LoVo (cell line): ENCODE results near the gene TCF7L2.

Experiments used
- DNase-seq: peaks from one replicate; pipeline ENCODE4 v3.0.0-alpha.2; 2016; ENCODE audit warnings: low spot score

TCF7L2 gene

GRCh38 chr10:113023017-113023416 lies 73.0 kb downstream of the TCF7L2 start:
- no peak for DNase-seq

- no peak for DNase-seq
Measured at GRCh38 chr10:113024930-113025329, 74.9 kb downstream of the TCF7L2 start.

GRCh38 chr10:113025487-113025886 lies 75.4 kb downstream of the TCF7L2 start:
- DNase-seq, result no peak

- DNase-seq, result no peak
Measured at GRCh38 chr10:113026679-113027078, 76.6 kb downstream of the TCF7L2 start.

- no peak for DNase-seq
Measured at GRCh38 chr10:113027230-113027573, 77.2 kb downstream of the TCF7L2 start.

DNA sequence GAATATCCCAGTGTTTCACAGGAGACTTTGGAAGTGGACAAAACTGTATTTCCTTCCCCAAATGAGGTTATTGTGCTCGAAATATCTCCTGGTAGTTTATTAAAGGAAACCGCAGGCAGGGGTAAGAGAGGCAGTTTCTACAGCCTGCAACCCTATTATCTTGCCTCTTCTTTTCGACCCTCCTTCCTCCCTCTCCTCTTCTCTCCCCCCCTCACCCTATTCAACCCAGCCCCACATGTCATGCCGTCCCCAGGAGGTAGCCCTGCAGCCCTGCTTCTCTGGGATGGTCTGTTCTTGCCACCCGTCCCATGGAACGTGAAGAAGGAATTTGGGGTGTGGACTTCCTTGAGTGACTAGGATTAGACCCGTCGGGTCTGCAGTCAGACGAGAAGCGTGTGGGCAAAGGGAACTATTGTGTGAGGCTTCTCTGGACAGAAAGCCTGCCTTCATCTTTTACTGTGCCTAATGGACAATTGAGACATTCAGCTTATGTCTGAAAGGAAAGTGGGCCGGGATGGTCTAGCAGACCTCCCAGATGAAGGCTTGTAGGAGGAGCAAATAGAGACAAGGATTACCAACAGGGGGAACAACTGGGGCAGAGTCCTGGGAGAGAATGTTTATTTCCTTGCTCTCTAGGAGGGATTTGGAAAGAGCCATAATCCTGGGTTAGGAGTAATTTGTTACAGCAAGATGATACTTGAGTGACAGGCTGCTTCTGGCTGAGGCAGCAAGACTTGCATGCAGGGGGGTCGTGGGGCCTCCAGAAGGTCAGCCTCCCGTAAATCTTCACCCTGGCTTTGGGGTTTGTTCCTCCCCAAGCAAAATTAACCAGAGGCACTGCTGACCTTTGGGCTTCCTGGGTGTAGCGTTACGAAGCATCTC lies 77.8 kb downstream of the TCF7L2 start:
- no peak for DNase-seq

DNA sequence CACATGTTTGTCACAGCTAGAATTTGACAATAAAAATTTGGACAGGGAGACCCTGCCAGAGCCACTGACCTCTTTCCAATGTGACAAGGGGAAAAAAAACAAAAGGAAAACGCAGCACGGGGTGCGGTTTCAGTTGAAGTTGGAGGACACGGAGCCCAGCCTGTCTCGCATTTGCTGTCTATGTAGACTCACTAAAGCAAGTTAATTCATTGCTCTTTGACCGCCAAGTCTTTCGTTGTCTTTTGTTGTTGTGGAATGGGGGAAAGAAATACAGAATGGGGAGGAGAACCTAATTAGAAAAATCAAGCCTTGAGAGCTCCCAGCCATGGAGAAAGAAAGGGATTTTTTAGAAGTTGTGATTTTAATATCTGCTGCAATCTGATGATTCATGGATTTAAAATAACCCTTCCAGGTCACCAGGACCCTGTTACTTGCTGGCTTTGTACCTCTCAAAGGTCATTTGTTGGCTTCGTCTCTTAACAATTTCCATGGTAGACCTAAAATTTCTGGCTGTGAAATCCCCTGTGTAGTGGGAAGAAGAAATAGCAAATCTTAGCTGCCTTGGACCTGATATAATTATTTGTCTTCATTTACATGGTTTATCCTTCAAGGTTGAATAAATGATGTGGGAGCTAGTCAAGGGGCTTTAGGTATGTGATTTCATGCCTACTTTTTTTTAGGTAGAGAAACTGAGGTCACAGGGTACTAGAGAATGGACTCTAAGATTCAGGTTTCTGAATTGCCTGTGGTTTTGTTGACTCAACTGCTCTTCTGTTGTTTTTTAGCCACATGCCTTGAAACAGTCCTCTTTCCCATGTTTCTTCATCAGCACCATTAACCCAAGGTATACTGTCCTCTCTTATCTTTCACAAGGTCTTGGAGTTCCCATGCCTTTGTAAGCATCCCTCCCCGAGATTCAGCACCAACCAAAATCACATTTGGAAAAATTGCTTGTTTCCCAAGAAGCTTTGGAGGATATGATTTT lies 78.7 kb downstream of the TCF7L2 start:
- DNase-seq, result no peak

- peak; percentile 17 for DNase-seq
Measured at GRCh38 chr10:113030453-113030852, 80.4 kb downstream of the TCF7L2 start.

GRCh38 chr10:113031147-113031546 lies 81.1 kb downstream of the TCF7L2 start:
- no peak for DNase-seq

GRCh38 chr10:113033991-113034390 lies 83.9 kb downstream of the TCF7L2 start:
- DNase-seq, result no peak

- no peak for DNase-seq
Measured at GRCh38 chr10:113035732-113036312, 85.8 kb downstream of the TCF7L2 start.

GRCh38 chr10:113036619-113037018 lies 86.6 kb downstream of the TCF7L2 start:
- no peak for DNase-seq

DNA sequence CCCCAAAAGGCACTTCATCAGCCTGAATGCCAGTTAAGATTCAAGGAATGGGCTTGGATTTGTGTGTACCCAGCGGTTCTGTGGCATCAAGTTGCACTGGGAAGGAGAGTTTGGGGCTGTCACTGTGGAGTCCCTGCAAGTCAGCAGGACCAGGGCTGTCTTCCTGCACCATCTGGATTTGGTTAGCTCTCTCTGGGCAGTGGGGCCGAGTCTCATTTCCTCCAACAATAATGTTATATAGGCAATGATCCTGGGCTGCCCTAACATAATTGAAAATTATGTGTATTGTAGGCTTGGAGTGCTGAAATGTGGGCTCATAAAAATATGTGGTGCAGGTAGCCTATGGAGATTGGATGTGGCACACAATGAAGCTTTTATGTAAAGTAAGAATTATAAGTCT lies 87.2 kb downstream of the TCF7L2 start:
- DNase-seq, result no peak

GRCh38 chr10:113038183-113038582 lies 88.1 kb downstream of the TCF7L2 start:
- no peak for DNase-seq

DNA sequence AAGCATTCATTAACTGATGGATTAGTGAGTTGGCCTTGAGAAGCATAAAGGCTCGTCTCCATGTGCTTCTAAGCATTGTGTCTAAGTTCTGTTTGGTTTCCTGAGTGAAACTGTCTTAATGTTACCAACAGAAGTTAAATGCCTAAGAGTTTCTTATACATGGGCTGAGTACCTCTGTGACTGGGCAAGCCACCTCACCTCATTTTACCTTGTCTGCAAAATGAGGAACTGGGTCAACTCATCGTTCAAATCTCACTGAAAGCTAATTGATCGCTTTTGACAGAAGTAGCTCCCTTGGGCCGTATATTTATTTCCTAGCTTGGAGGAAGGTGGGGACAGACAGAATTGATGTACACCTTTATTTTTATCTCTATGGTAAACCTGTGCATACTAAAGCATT lies 88.9 kb downstream of the TCF7L2 start:
- DNase-seq, result no peak

DNA sequence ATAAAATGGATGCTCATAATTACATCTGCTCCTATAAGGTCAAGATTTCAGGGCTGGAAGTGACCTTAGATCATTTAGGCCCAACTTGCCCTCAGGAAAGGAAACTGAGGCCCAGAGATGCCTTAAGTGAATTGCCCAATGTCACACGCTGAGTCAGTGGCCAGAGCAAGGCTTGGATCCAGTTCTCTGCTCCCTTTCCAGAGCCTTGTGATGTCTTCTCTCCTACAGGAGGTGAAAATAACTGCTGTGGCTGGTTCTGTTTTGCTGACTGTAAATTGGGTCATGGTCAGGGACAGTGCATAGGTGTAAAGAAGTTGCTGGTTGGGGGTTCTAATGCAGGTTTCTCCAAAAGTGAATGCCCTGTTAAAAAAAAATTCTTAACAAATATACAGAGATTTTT lies 91.3 kb downstream of the TCF7L2 start:
- DNase-seq, result no peak

DNA sequence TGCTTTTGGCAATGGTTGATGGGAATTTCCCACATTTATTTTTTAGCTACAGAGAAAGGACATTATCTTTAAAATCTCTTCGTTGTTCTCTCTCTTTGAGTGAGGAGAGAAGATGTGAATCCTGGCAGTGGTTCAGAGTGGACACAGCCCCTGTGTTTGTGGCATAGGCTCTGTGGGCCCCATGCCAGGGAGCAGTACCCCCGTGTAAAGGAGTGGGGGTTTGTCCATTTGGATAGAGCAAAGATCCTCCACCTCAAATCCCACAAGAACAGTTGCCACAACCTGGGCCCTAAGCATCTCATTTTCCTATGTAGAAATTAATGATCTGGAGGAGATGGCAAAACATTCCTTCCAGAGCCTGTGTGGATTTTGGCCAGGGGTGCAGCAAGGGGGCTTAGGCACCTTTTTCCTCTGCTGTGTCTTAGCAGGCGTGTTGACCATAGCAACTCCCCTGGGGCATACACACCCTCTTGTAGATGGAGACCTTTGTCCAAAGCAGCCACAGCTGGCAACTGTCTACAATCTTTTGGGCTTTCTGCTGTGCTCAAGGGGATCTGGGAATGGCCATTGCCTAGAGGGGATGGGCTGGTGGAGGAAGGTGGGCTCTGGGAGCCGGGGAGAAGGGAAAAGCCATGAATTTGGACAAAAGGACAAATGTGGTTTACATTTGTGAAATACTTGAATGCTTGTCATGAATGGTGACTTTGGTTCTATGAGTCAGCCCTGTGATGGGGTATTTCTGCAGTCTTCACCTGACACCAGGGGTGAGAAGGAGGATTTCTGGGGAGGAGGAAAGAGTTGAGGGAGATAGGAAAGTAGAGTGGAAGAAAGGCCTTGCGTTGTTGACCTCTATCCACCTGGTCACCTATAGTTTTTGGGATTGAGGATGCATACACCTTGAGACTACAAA lies 92.0 kb downstream of the TCF7L2 start:
- DNase-seq, result no peak

DNA sequence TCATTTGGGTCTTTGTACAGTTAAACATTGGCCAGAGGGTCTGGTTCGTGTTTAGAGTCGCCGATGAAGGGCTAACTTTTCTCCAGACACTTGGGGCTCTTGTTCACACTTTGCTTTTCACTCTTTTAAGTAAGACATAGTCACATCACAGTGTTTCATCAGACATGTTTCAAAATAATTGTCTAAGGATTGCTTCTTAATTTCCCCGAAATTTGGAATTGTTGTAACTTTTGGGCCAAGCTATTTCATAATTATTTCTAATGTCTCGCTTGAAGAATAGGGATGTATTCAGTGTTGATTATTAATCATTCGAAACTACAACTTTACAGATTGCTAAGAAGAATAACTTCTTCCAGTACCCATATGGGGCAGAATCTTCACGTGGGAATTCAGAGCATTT lies 92.8 kb downstream of the TCF7L2 start:
- DNase-seq, result no peak

DNA sequence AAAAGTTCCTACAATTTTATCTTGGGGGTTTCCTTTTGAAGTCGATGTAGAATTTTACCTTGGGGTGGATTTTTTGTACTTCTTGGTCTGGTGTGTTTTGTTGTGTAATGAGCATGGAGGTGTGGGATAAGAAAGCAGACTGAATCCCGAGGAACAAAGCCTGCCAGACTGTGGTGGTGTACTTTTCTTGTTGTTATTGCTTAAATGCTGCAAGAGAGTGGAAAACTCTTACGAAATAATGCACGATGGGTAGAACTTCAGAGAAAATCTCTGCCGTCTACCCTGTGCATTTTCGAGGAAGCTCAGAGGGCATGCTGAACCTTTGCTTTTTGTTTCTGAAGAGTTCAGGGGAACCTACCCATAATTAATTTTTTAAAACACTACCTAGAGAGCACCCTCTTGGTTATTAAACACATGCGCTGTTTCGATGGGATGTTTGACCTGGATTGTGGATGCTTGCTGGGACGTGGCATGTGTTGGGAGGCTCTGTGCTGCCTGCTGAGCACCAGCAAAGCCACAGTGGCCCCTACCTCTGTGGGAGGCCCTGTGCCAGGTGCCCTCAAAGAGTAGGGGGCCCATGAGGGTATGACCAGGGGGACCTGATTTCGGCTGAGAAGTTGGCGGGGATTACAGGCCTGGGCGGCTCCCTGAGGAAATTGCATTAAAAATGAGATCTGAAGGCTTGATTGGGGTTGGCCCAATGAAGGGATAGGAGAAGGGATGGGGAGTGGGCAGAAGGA lies 94.1 kb downstream of the TCF7L2 start:
- no peak for DNase-seq

- peak; percentile 8 for DNase-seq
Measured at GRCh38 chr10:113045147-113046055, 95.4 kb downstream of the TCF7L2 start.
